ENCODE measurements around the gene CLEC20A.

CLEC20A gene

DNA sequence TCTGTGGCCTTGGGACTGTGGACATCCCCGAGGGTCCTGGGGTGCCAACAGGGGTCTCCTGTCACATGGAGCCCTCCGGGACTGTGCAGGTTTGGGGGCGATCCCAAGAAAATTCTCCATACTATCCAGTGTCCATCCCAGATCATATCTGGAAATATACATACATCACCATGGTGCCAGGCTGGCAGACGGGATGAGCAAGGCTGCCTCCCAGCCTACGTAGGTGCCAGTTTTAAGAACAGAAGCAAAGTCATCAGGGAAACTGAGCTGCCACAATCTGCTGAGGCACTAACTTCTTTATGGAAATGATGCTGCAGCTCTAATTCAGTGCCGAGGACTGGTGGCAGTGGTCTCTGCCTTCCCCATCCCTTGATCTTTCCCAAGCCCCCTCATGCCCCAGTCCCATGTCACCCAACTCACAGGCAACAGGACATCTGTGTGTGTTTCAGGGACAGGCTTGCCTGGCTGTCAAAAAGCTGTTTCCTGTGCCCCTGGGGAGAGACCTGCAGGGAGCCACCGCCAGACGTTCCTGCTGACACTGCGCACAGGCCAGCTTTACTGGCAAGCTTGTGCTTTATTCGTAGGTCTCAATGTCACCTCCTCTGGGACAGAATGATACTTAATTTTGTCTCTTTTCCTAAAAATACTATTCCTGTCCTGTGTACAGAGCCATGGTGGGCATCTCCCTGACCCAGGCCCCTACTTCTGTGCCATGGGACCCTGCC lies 31.6 kb upstream of the CLEC20A start:
- H3K4me3 ChIP-seq (ENCODE audit: low read depth, low read length): no peak overlapping the region
- POLR2A ChIA-PET: no interaction called here
- no peak for DNase-seq (ENCODE audit: low read depth, low spot score)
- CTCF ChIA-PET: interaction anchor here (0.6 to 23.6 kb wide), 9 partner anchors 8 to 475 kb away, joined by 3 to 593 read pairs (median 5); no protein-coding TSS in a partner anchor
- TF ChIP-seq, protein P1, sequence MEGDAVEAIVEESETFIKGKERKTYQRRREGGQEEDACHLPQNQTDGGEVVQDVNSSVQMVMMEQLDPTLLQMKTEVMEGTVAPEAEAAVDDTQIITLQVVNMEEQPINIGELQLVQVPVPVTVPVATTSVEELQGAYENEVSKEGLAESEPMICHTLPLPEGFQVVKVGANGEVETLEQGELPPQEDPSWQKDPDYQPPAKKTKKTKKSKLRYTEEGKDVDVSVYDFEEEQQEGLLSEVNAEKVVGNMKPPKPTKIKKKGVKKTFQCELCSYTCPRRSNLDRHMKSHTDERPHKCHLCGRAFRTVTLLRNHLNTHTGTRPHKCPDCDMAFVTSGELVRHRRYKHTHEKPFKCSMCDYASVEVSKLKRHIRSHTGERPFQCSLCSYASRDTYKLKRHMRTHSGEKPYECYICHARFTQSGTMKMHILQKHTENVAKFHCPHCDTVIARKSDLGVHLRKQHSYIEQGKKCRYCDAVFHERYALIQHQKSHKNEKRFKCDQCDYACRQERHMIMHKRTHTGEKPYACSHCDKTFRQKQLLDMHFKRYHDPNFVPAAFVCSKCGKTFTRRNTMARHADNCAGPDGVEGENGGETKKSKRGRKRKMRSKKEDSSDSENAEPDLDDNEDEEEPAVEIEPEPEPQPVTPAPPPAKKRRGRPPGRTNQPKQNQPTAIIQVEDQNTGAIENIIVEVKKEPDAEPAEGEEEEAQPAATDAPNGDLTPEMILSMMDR (IDR thresholded peaks at IDR 0.05; ENCODE audit: insufficient read depth, low read length, missing control alignments): no peak

DNA sequence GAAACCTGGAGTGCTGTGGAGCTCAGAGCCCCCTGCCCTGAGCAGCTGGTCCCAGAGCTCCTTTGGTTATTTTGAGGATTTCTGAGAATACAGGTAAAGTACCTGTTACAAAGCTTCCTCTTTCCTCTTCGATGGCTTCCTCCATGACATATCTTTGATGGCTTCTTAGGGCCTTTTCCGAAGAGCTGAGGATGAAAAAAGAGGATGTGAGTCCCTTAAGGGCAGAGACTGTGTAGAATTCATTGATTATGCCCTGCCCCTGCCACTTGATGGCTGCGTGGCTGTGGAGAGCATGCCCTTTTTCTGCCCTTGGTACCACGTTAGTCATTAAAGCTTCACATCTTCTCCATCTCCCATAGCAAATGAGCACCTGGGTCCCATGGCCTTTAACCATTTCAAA lies 30.4 kb upstream of the CLEC20A start:
- POLR2A ChIA-PET: no interaction called here
- CTCF ChIA-PET: interaction anchor here (0.8 to 23.6 kb wide), 7 partner anchors 9 to 490 kb away, joined by 3 to 593 read pairs (median 5); no protein-coding TSS in a partner anchor
- TF ChIP-seq, protein P1 (IDR thresholded peaks at IDR 0.05; ENCODE audit: insufficient read depth, low read length, missing control alignments): no peak

DNA sequence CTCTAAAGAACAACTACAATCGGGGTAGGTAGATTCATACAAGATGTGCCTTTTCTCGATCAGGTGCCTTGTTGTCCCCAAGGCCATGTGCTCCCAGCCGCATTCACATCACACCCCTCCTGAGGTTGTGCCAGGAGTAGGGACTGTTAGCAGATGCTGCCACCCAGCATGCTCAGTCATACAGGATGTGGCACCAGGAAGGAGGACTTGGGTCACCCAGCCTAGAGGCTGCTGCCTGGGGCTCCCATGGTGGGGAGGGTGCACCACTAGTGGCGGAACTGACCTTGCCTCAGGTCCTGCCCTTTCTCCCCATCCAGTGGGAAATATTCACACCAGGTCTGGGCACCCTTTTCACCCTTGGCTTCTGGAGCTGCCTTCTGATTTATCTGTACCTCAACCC lies 24.5 kb upstream of the CLEC20A start:
- POLR2A ChIA-PET: no interaction called here
- CTCF ChIA-PET: interaction anchor here (2.2 to 15.2 kb wide), 2 partner anchors 20 to 222 kb away, joined by 6 to 205 read pairs; no protein-coding TSS in a partner anchor
- no peak for DNase-seq (ENCODE audit: low read depth, low spot score)
- H3K4me3 ChIP-seq (ENCODE audit: low read depth, low read length): no peak overlapping the region
- TF ChIP-seq, protein P1 (IDR thresholded peaks at IDR 0.05; ENCODE audit: insufficient read depth, low read length, missing control alignments): no peak

More for the DNA sequence above, 30.4 kb upstream of the CLEC20A start:
- no peak overlapping the region for H3K4me3 ChIP-seq (ENCODE audit: low read depth, low read length)
- DNase-seq (ENCODE audit: low read depth, low spot score): no peak

DNA sequence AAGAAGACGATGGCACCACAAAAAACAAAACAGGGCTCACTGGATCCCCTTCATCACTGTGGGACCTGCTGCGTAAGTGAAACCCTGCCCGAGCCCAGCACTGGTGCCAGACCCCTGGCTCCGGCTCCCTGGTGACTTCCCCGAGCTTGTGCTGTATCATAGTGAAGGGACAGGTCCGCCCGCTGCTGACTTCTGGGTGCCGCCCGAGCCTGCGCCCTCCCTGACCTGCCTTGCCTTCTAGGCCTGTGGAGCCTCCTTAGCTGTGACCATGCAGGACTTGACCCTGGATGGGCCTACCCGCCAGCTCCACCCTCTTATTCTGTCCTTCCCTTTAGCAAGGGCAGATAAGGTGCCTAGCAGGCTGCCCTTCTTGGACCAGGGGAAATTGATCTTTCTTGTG lies 24.0 kb upstream of the CLEC20A start:
- TF ChIP-seq, protein P1 (IDR thresholded peaks at IDR 0.05; ENCODE audit: insufficient read depth, low read length, missing control alignments): no peak
- ChIA-PET CTCF (interaction anchor here (1.4 to 15.2 kb wide), 4 partner anchors 19 to 482 kb away, joined by 4 to 205 read pairs (median 5); no protein-coding TSS in a partner anchor), POLR2A (no interaction called here)
- DNase-seq (ENCODE audit: low read depth, low spot score): no peak
- H3K4me3 ChIP-seq (ENCODE audit: low read depth, low read length): no peak overlapping the region

DNA sequence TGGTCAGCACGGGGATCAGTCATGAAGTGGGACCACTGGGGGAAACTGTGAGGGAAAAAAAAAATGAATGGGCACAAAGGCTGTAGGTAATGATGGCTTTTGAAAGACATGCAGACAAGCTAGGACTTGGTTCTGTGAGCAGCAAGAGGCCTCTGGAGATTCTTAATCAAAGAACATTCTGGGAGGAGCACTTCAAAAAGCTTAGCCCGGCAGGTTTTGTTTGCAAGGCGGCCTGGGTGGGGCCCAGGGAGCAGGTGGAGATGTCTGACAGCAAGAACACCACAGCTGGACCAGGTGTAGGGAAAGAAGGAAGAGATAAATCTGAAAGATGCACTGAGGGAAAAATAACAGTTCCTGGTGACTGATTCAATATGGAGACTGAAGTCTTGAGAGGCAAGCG lies 22.1 kb upstream of the CLEC20A start:
- CTCF ChIA-PET: interaction anchor here (1.1 to 15.2 kb wide), 3 partner anchors 12 to 17 kb away, joined by 4 to 205 read pairs (median 8); no protein-coding TSS in a partner anchor
- POLR2A ChIA-PET: no interaction called here
- TF ChIP-seq, protein P1 (IDR thresholded peaks at IDR 0.05; ENCODE audit: insufficient read depth, low read length, missing control alignments): no peak
- no peak overlapping the region for H3K4me3 ChIP-seq (ENCODE audit: low read depth, low read length)
- no peak for DNase-seq (ENCODE audit: low read depth, low spot score)

DNA sequence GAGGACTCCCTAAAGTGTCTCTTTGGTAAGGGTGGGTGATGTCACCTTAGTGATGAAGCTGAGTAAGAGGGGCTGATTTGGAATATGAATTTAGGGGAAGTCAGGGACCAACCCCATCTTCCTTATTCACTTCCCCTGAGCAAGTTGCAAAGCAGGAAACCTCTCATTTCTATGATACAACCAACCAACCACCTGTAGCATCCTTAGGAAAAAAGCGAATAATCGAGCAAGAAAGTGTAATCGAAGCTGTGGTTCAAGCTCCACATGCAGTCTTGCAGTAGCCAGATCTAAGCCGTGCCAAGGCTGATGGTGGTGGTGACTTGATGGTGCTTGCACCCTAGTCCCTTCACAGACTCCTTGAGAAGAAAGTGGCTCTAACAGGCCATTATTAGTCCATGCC lies 19.3 kb upstream of the CLEC20A start:
- DNase-seq (ENCODE audit: low read depth, low spot score): no peak
- no peak overlapping the region for H3K4me3 ChIP-seq (ENCODE audit: low read depth, low read length)
- POLR2A ChIA-PET: no interaction called here
- CTCF ChIA-PET: interaction anchor here (0.9 to 15.2 kb wide), 6 partner anchors 11 to 217 kb away, joined by 3 to 205 read pairs (median 6); no protein-coding TSS in a partner anchor
- TF ChIP-seq, protein P1 (IDR thresholded peaks at IDR 0.05; ENCODE audit: insufficient read depth, low read length, missing control alignments): no peak
